Stimulated activated CD8-positive, alpha-beta memory T cell treated with anti-CD3 and anti-CD28 coated beads, Interleukin-7, amount 100 ng/mL, for 4 hours (primary cell): ENCODE measurements around the gene COPB2.
"Not testable (repeated sequence)": the region's sequence is repeated elsewhere in the genome, so short reads cannot be mapped to it uniquely, and the experiment has no call there.

Source experiments
- DNase-seq, 2 donors: peaks; one replicate each; pipeline ENCODE4 v3.0.0-alpha.2; 2020; ENCODE audit warnings: low read depth in 2 of 2

COPB2 gene

GRCh38 chr3:139378587-139379241, 10.7 kb downstream of the COPB2 start:
- DNase-seq: no peak

DNA sequence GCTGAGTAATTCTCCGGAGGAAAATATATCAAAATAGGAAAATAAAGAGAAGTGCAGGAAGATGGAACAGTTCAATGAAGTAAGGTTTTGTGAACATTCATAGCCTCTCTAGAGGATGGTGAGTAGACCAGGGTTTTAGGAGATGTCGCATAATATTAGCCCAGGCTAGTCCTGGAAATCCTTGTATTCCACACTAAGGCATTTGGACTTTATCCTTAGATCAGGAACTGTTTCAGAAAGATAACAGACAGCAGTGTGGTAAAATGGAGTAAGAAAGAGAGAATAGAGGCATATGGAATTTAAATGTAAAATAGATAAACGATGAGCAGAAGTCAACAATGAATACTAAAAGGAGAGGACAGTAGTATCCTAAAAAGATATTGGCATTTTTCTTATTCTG, 12.1 kb downstream of the COPB2 start:
- DNase-seq: no peak

DNA sequence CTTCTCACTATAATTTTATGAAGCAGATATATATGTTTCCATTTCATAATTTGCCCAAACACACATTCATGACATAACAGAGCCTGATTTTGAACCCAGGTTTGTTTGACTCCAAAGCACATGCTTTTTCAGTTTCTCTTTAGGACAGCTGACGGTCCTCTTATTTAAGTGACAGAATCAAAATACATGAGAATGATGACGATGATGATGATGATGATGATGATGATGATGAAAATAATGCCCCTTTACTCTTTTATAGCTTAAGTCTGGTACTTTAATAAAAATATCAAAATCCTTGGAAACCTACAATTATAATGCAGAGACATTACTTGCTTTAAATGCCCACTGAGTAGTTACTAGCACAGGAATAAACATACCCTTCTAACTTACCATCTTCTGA, 15.3 kb downstream of the COPB2 start:
- no peak for DNase-seq

DNA sequence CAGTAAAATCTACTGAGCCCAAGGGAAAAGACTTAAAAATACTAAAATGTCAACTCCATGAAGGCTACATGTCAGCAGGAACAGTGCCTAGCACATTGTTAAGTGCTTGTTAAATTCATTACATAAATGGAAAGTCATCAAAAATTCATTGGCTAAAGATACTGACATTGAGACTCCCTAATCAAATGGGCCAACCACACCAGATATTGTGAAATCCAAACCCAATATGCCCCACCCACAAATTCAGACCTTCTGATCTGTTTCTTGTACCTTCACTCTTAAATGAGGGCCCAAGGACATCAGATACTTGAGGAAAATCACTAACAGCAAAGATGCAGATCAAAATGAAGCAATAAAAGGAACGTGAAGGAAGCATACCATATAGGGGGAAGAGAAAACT, 24.9 kb downstream of the COPB2 start:
- DNase-seq: no peak

DNA sequence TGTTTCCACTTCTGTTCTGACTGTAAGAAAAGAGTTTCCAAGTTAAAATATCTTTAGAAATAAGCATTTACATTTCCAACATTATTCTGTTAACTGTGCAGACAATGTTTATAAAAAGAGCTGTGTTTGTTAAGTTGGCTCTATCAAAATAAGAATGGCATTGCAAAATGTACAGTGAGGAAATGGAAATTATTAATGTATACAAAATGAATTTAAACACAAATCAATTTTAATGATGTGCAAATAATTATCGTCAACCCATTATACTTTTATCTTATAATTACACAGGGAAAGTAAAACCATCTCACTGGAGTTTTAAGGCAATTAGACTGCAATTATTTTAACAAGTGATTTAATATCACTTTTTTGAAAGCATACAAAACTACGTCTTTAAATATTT, 28.2 kb downstream of the COPB2 start:
- DNase-seq: no peak

- DNase-seq: no peak
Measured at GRCh38 chr3:139358841-139359562, 30.4 kb downstream of the COPB2 start.

GRCh38 chr3:139357899-139358298, 31.5 kb downstream of the COPB2 start:
- no peak for DNase-seq

DNA sequence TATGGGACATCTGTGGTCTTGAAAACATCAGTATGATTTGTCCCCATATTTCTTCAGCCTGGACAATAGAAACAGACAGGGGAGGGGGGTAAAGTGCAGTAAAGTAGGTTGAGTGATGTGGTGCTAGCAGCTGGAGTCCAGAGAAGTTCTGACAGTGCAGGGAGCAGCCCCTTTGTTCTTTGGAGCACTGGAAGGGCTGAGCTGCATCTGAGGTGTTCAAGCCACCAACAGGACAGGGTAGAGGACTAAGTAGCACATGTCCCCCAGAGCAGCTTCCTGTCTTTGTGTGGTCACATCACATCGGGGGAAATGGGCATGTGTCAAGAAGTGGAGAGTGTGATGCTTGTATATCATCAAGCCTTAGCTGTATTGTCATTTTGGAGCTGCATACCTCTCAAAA, 33.6 kb downstream of the COPB2 start:
- DNase-seq: no peak

- no peak for DNase-seq
Measured at GRCh38 chr3:139355476-139355875, 34.0 kb downstream of the COPB2 start.

GRCh38 chr3:139354661-139355060, 34.8 kb downstream of the COPB2 start:
- no peak for DNase-seq

GRCh38 chr3:139353920-139354556, 35.4 kb downstream of the COPB2 start:
- DNase-seq: no peak

GRCh38 chr3:139346771-139347170, 42.7 kb downstream of the COPB2 start:
- no peak for DNase-seq

DNA sequence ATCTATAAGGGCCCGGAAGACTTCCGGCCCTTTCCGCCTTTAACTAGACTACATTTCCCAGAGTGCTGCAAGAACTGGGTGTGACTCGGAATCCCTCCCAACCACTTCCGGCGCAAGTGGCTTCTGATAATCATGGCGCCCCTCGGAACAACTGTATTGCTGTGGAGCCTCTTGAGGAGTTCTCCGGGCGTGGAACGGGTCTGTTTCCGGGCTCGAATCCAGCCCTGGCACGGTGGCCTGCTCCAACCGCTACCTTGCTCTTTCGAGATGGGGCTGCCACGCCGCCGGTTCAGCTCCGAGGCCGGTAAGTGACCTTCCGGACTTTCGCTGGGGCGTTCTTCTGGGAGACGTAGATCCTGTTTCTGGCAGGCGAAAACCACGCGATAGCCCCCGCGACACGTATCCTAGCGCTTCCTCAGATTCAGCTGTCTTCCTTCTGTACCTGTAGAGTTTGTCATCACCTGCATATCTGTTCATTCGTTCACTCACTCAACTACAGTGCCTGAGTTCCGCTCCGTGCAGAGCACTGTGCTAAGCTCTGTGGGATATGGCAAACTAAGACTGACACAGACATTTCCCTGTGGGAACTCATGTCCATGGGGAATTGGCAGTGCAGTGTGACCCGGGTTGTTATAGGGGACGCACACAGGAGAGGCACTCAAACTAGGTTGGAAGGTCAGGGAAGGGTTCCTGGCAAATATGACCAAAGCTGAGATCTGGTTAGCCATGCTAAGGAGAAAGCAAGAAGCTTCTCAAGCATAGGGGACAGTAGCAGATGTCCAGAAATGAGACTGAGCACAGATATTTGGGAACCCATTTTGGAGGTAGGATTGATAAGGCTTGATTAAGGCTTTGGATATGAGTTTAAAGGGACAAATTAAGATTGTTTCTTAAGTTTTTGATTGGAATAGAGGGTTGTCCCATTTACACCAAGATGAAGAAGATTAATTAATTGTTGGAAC, 45.3 kb downstream of the COPB2 start, which contains the start of gene MRPS22:
Gene MRPS22, plus strand, starts transcription at position 126 of the 962 bp plus-strand sequence. Its CDS starts 7 bp downstream, at position 133.
- DNase-seq: peak; percentile 73 to 78

DNA sequence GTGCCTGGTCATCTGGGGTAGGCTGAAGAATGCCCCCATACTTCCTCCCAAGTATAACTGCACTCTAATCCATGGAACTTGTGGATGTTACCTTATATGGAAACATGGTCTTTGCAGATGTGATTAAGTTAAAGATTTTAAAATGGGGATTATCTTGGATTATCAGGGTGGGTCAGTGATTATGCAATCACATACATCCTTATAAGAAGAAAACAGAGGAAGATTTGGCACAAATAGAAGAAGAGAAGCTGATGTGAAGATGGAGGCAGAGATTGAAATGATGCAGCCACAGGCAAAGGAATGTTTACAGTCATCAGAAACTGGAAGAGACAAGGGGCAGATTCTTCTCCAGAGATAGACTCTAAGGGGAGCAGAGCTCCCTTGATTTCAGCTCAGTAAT, 47.4 kb downstream of the COPB2 start:
- DNase-seq: no peak

- no peak for DNase-seq
Measured at GRCh38 chr3:139340784-139341183, 48.7 kb downstream of the COPB2 start.

DNA sequence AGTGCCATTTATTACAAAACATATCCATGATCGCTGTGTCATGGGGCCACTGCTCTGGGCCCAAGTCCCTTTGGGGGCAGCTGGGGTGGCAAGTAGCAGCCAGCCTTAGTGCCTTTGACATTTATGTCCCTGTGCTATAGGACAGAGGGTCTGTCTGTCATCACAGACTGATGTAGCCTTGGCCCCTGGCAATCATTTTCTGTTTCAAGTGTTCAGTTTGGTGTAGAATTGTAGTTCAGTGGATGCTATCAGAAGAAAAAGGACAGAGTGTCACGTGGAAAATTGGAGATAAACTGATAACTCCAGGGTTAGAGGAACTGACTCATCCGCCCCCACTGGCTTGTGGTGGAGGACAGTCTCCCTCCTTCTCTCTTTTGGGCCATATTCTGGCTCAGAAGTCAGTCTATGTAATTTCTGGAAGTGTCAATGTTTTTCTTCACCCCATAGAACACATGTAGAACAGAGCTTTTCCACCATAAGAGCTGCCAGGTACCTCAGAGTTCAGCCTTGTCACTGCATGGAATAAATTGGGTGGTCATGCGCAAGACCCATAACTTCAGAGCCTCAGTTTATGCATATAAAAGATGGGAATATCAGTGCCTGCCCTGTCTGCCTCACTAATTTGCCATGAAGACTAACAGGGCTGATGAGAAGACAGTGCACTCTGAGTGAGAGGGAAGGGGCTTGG, 50.1 kb downstream of the COPB2 start:
- no peak for DNase-seq

- DNase-seq: no peak
Measured at GRCh38 chr3:139338405-139338804, 51.0 kb downstream of the COPB2 start.

DNA sequence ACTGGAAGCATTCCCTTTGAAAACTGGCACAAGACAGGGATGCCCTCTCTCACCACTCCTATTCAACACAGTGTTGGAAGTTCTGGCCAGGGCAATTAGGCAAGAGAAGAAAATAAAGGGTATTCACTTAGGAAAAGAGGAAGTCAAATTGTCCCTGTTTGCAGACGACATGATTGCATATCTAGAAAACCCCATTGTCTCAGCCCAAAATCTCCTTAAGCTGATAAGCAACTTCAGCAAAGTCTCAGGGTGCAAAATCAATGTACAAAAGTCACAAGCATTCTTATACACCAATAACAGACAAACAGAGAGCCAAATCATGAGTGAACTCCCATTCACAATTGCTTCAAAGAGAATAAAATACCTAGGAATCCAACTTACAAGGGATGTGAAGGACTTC, 54.8 kb downstream of the COPB2 start:
- not testable (repeated sequence) for DNase-seq

GRCh38 chr3:139332092-139332491, 57.4 kb downstream of the COPB2 start:
- DNase-seq: no peak

DNA sequence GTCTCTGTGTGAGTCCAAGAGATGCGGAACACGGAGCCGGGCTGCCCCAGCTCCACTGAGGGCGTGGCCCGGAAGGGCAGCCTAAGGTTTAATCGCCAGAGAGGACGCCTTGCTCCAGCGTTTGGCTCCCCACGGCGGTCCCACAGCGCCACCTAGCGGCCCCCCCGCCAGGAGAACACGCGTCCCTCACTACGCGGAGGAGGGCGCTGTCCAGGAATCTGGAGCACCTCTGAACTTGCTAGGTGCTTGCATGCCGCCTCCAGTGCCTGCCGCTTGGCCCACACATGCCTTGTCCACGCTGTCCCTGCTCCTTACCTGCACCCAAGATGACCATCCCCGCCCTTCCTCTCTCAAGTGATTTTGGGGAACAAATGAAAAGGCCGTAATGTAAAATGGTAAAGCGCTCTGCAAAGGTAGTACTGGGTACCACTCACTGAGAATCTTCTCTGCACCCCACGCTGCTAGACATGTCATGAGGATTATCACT, 60.0 kb downstream of the COPB2 start:
- DNase-seq: peak; percentile 62 to 72

GRCh38 chr3:139328356-139328755, 61.1 kb downstream of the COPB2 start:
- DNase-seq: no peak
